ENCODE results near the gene FRMD4B.

FRMD4B gene

GRCh38 chr3:69179740-69180372 lies 206.0 kb downstream of the FRMD4B start:
- Mint-ChIP-seq H3K9me3 (no peaks in the 10 kb centered on the region), H3K36me3 (ENCODE audit: low read depth) (peaks cover 67% of the 10 kb centered on the region), H3K27me3 (ENCODE audit: low read depth) (no peaks in the 10 kb centered on the region), H3K27ac (peak overlapping the region; percentile 34), H3K4me3 (no peak overlapping the region), H3K4me1 (ENCODE audit: low read depth) (peaks cover 42% of the 10 kb centered on the region)

- Mint-ChIP-seq H3K27ac (peak overlapping the region; percentile 34), H3K4me1 (ENCODE audit: low read depth) (peaks cover 43% of the 10 kb centered on the region), H3K27me3 (ENCODE audit: low read depth) (no peaks in the 10 kb centered on the region), H3K4me3 (no peak overlapping the region), H3K9me3 (no peaks in the 10 kb centered on the region), H3K36me3 (ENCODE audit: low read depth) (peaks cover 67% of the 10 kb centered on the region)
Observed at GRCh38 chr3:69178838-69179739, 206.8 kb downstream of the FRMD4B start.

- no peaks in the 10 kb centered on the region for H3K9me3 Mint-ChIP-seq
- H3K27ac Mint-ChIP-seq: peak overlapping the region; percentile 33
- H3K4me1 Mint-ChIP-seq (ENCODE audit: low read depth): peaks cover 43% of the 10 kb centered on the region
- no peak overlapping the region for H3K4me3 Mint-ChIP-seq
- peaks cover 70% of the 10 kb centered on the region for H3K36me3 Mint-ChIP-seq (ENCODE audit: low read depth)
- H3K27me3 Mint-ChIP-seq (ENCODE audit: low read depth): no peaks in the 10 kb centered on the region
Observed at GRCh38 chr3:69178082-69178481, 207.8 kb downstream of the FRMD4B start.

DNA sequence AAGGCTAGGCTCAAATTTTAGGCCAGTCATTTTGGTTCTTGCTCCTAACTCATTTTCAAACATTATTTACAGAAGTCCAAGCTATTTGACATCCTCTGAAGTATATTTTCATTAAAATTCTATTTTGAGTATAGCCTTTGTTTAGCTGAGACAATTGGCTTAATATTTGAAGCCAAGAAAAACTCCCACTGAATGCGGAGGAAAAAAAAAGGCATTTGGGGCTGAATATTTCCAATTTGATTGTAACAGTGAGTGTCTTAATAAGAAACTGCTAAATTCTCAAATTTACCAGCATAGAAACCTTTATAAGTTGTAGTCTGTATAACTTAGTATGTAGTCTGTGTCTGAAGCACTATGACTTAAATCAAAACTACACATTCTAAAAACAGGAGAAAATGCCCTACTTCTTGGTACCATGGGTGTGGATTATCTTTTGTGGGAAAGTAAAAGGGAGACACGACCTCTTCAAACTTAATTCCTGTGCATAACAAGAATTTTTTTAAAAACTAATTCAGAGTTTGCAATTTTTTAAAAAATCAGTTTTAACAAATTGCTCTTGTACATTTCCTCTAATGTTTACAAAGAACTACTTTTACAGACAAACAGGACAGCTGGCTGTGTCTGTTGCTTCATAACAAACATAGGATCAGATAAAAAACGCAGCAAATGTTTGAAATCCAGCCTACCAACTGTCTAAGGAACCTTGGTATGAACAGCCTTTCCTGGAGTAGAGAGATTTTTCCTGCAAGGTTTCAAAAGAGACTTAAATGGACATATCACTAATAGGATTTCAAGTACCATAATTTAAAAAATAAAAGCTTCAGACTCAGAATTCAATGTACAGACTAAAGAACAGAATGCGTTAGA lies 210.8 kb downstream of the FRMD4B start:
- peaks cover 39% of the 10 kb centered on the region for H3K4me1 Mint-ChIP-seq (ENCODE audit: low read depth)
- H3K36me3 Mint-ChIP-seq (ENCODE audit: low read depth): peaks cover 57% of the 10 kb centered on the region
- no peak overlapping the region for H3K27ac Mint-ChIP-seq
- H3K9me3 Mint-ChIP-seq: no peaks in the 10 kb centered on the region
- no peak overlapping the region for H3K4me3 Mint-ChIP-seq
- H3K27me3 Mint-ChIP-seq (ENCODE audit: low read depth): no peaks in the 10 kb centered on the region

DNA sequence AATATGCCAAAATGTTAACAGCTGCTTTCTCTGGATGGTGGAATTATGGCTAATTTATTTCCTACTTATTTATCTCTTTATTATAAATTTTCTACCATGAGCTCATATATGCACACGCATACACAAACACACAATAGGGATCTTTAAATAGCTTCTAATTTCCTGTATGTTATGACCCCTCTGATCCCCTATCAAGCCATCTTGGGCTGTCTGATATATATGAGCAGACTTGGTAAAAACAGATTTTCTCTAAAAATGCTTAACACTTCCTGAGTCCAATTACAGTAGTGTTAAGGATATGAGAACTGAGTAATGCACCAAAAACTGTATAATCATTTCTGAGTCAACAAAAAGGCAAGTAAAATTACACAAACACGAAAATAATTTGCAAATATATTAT lies 211.4 kb downstream of the FRMD4B start:
- Mint-ChIP-seq H3K4me3 (no peak overlapping the region), H3K27ac (no peak overlapping the region), H3K36me3 (ENCODE audit: low read depth) (peaks cover 53% of the 10 kb centered on the region), H3K27me3 (ENCODE audit: low read depth) (no peaks in the 10 kb centered on the region), H3K9me3 (no peaks in the 10 kb centered on the region), H3K4me1 (ENCODE audit: low read depth) (peaks cover 35% of the 10 kb centered on the region)

- Mint-ChIP-seq H3K27ac (no peak overlapping the region), H3K36me3 (ENCODE audit: low read depth) (peaks cover 39% of the 10 kb centered on the region), H3K9me3 (no peaks in the 10 kb centered on the region), H3K27me3 (ENCODE audit: low read depth) (no peaks in the 10 kb centered on the region), H3K4me1 (ENCODE audit: low read depth) (peaks cover 21% of the 10 kb centered on the region), H3K4me3 (no peak overlapping the region)
Observed at GRCh38 chr3:69172058-69172457, 213.8 kb downstream of the FRMD4B start.

- no peaks in the 10 kb centered on the region for H3K27me3 Mint-ChIP-seq (ENCODE audit: low read depth)
- no peak overlapping the region for H3K27ac Mint-ChIP-seq
- peaks cover 8% of the 10 kb centered on the region for H3K4me1 Mint-ChIP-seq (ENCODE audit: low read depth)
- no peaks in the 10 kb centered on the region for H3K9me3 Mint-ChIP-seq
- H3K4me3 Mint-ChIP-seq: no peak overlapping the region
- H3K36me3 Mint-ChIP-seq (ENCODE audit: low read depth): peaks cover 6% of the 10 kb centered on the region
Observed at GRCh38 chr3:69166446-69166845, 219.4 kb downstream of the FRMD4B start.

DNA sequence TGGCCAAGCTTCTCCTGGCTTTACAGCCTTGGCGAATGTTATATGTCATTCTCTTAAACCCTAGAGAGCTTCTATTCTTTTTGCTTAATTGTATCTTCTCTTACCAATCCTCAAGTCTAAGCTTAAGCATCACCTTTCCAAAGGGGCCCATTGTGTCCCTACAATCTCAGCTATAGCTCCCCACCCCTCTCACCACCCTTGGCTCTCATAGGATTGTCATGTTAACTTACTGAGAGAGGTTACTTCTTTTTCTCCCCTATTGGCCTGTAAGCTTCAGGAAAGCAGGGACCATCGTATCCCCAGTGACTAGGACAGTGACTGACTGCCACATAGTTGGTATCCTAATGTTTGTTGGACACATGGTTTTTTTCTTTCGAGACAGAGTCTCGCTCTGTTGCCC lies 220.1 kb downstream of the FRMD4B start:
- Mint-ChIP-seq H3K4me3 (no peak overlapping the region), H3K4me1 (ENCODE audit: low read depth) (peaks cover 8% of the 10 kb centered on the region), H3K27ac (no peak overlapping the region), H3K27me3 (ENCODE audit: low read depth) (no peaks in the 10 kb centered on the region), H3K9me3 (no peaks in the 10 kb centered on the region), H3K36me3 (ENCODE audit: low read depth) (peaks cover 4% of the 10 kb centered on the region)

DNA sequence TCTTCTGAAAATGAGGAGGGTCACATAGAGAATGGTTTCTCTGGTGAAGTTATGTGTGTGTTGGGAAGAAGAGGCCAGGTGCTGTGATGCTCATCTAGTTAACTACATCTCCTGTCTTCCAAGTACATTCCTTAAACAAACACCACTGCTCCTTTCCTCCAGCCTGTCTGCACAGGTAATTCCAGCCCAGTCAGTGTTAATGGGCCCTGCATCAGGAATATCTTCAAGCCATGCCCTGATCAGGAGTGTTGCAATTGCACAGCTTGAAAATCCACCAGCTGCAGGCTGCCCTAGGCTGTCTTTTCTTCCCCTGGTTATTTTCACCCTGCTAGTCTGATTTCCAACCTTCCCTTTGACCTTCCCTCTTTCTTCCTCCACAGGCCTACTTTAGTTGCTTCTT lies 221.6 kb downstream of the FRMD4B start:
- peaks cover 8% of the 10 kb centered on the region for H3K4me1 Mint-ChIP-seq (ENCODE audit: low read depth)
- H3K36me3 Mint-ChIP-seq (ENCODE audit: low read depth): peaks cover 4% of the 10 kb centered on the region
- no peak overlapping the region for H3K4me3 Mint-ChIP-seq
- no peaks in the 10 kb centered on the region for H3K9me3 Mint-ChIP-seq
- H3K27me3 Mint-ChIP-seq (ENCODE audit: low read depth): no peaks in the 10 kb centered on the region
- peak overlapping the region; percentile 28 for H3K27ac Mint-ChIP-seq

DNA sequence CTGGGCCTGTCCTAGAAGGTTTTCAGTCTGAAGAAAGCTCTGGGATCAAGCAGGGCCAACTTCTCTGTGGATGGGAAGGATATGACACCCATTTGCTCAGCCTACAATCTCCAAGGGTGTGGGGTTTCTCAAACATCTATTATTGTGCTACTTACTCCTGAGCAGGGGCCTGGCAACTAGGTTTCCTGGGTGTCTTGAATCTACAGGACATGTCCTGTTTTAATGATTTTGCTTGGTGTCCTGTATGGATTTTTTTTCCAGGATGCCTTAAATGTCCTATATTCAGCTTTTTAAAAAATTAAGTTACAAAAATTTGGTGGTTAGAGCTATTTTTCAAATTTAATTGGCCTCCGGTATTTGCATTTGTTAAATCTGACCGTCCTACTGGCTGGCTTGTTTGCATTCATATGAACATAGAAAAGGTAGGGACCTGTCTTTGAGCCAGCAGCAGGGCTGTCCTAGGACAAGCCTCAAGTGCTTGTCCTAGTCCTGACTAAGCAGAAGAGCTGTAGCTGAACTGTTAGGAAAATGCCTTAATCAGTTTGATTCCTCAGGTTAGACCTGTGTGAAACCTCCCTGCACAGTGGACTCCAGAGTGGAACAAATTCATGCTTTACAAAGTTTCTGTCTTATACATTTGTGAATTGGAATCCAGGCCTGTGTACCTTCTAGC lies 223.4 kb downstream of the FRMD4B start:
- H3K9me3 Mint-ChIP-seq: no peaks in the 10 kb centered on the region
- peaks cover 7% of the 10 kb centered on the region for H3K4me1 Mint-ChIP-seq (ENCODE audit: low read depth)
- no peak overlapping the region for H3K4me3 Mint-ChIP-seq
- H3K27me3 Mint-ChIP-seq (ENCODE audit: low read depth): peaks cover 2% of the 10 kb centered on the region
- peaks cover 2% of the 10 kb centered on the region for H3K36me3 Mint-ChIP-seq (ENCODE audit: low read depth)
- no peak overlapping the region for H3K27ac Mint-ChIP-seq

DNA sequence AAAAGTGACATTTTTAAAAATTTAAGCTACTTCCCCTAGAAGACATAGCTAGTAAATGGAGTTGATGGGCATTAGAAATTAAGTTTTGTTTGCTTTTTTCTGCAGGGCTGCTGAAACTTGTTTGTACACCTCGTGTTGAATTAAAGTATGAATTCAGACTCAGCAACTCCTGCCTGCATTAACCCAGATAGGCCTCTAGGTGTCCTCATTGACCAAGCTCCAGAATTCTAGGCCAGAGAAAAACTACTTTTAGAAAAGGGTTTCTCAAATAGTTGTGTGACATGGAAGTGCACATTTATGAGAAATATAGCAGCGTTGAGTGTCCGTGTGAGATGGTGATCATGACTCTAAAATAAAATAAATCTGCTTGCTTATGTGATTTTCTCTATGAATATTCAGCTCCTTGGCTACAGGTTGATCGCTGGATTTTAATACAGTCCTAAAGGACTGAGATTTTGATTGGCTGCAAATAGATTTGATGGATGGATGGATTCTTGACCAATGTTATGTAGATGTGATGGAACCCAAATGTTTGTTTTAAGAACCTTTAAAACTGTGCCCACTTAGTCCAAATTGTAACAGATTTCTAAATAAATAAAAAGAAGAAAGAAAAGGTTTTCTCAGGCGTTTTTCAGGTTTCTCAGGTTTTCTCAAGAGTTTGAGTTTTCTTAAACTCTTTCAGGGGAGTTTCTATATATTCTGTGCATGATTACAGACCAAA lies 224.1 kb downstream of the FRMD4B start:
- H3K4me1 Mint-ChIP-seq (ENCODE audit: low read depth): peaks cover 6% of the 10 kb centered on the region
- H3K4me3 Mint-ChIP-seq: no peak overlapping the region
- no peaks in the 10 kb centered on the region for H3K9me3 Mint-ChIP-seq
- H3K36me3 Mint-ChIP-seq (ENCODE audit: low read depth): no peaks in the 10 kb centered on the region
- H3K27me3 Mint-ChIP-seq (ENCODE audit: low read depth): peaks cover 8% of the 10 kb centered on the region
- H3K27ac Mint-ChIP-seq: no peak overlapping the region

DNA sequence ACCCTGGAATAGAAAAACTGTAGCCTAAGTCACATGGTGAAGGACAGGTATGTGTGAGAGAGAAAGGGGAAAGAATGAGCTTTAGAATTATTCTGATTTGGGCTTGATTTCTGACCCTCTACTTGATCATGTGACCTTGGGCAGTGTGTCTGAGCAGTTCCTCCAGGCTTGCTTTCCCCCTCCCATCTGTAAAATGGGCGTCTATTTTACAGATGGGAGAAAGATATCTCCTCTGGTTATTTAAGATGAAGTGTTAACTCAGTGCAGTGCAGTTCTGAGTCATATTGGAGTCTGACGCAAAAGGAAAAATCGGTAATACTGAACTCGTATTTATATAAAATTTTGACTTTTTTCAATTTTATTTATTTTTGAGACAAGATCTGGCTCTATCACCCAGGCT lies 225.4 kb downstream of the FRMD4B start:
- H3K4me3 Mint-ChIP-seq: no peak overlapping the region
- H3K27ac Mint-ChIP-seq: no peak overlapping the region
- H3K4me1 Mint-ChIP-seq (ENCODE audit: low read depth): peaks cover 6% of the 10 kb centered on the region
- H3K9me3 Mint-ChIP-seq: no peaks in the 10 kb centered on the region
- H3K27me3 Mint-ChIP-seq (ENCODE audit: low read depth): peaks cover 9% of the 10 kb centered on the region
- no peaks in the 10 kb centered on the region for H3K36me3 Mint-ChIP-seq (ENCODE audit: low read depth)

DNA sequence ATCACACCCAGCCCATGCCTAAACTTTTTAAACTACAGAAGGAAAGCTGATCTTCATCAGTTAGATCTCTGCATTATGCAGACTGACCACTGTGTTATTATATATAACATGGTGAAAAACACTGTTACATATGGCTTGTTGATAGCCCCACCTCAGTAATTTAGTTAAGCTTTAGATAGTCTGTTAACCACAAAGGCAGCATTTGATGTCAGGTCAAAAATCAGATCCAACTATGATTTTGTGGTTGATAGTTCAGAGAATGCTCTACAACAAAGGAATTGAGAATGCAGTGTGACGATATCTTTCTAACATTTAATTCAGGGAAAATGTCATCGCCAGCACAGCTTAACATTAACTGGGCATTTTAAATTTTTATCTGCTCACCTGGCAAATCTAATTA lies 225.8 kb downstream of the FRMD4B start:
- no peak overlapping the region for H3K27ac Mint-ChIP-seq

More for the DNA sequence above, 225.8 kb downstream of the FRMD4B start:
- Mint-ChIP-seq H3K4me3 (no peak overlapping the region), H3K4me1 (ENCODE audit: low read depth) (peaks cover 6% of the 10 kb centered on the region), H3K36me3 (ENCODE audit: low read depth) (no peaks in the 10 kb centered on the region), H3K9me3 (no peaks in the 10 kb centered on the region), H3K27me3 (ENCODE audit: low read depth) (peaks cover 12% of the 10 kb centered on the region)

Data from T-helper 1 cell treated with Interleukin-12 subunit alpha and Interleukin-12 subunit beta and Interleukin-4 antibody, amounts not matched to agents 30 μg/mL and 1 μg/mL, for 36 hours (primary cell).